Smooth muscle cell (in vitro differentiated cells): ENCODE measurements around the gene SLC25A11. TPM values are rescaled to one million over a fixed set of nuclear protein-coding genes. Genes with fewer than 3 reads are reported as not detected.

Experiments used
- DNase-seq: peaks from one replicate; lab custom pipeline; 2025; ENCODE audit not compliant: unreplicated experiment; lab: John Stamatoyannopoulos, UW
- H2AFZ ChIP-seq: fragments of 200-600 bp; sonication (generic); 2 replicates; pipeline ENCODE4 v1.6.0; 2016; ENCODE audit warnings: antibody characterized with exemption, low read depth, mild to moderate bottlenecking
- H3F3A ChIP-seq: fragments of 200-600 bp; sonication (generic); 2 replicates; pipeline ENCODE4 v1.6.0; 2017; ENCODE audit warnings: antibody characterized with exemption, low read depth
- H3K27ac ChIP-seq: fragments of 200-600 bp; sonication (generic); 2 replicates; pipeline ENCODE4 v1.5.1; 2016; ENCODE audit warnings: low read depth, mild to moderate bottlenecking
- H3K27me3 ChIP-seq: fragments of 200-600 bp; sonication (generic); 2 replicates; pipeline ENCODE4 v1.6.1; 2016; ENCODE audit warnings: low read depth, mild to moderate bottlenecking
- H3K36me3 ChIP-seq: fragments of 200-600 bp; sonication (generic); 2 replicates; pipeline ENCODE4 v1.5.1; 2016; ENCODE audit warnings: low read depth
- H3K4me1 ChIP-seq: fragments of 200-600 bp; sonication (generic); 2 replicates; pipeline ENCODE4 v1.5.1; 2016; ENCODE audit warnings: low read depth
- H3K4me2 ChIP-seq: fragments of 200-600 bp; sonication (generic); 2 replicates; pipeline ENCODE4 v1.6.0; 2016; ENCODE audit warnings: mild to moderate bottlenecking
- H3K4me3 ChIP-seq: fragments of 200-600 bp; sonication (generic); 2 replicates; pipeline ENCODE4 v1.5.1; 2016; ENCODE audit warnings: mild to moderate bottlenecking
- H3K79me2 ChIP-seq: fragments of 200-600 bp; sonication (generic); 2 replicates; pipeline ENCODE4 v1.6.0; 2016; ENCODE audit warnings: low read depth, mild to moderate bottlenecking
- H3K9ac ChIP-seq: fragments of 200-600 bp; sonication (generic); 2 replicates; pipeline ENCODE4 v1.6.0; 2016; ENCODE audit warnings: low read depth
- H3K9me3 ChIP-seq: fragments of 200-600 bp; sonication (generic); replicated peaks from 2 replicates; pipeline ENCODE4 v1.5.1; 2016; ENCODE audit warnings: low read depth
- H4K20me1 ChIP-seq: fragments of 200-600 bp; sonication (generic); 2 replicates; pipeline ENCODE4 v1.6.0; 2016; ENCODE audit warnings: low read depth
- CTCF ChIP-seq: fragments of 200-600 bp; sonication (generic); IDR thresholded peaks from 2 replicates; pipeline ENCODE4 v1.5.1; 2017; ENCODE audit warnings: borderline replicate concordance, mild to moderate bottlenecking, antibody characterized with exemption; ENCODE audit not compliant: insufficient read depth, poor library complexity, severe bottlenecking
- WGBS: methylation state at CpG from one replicate; pipeline ENCODE4 v1.1.7; 2016; ENCODE audit warnings: low lambda C conversion rate; 5-methylcytosine and 5-hydroxymethylcytosine counted together
- polyA plus RNA-seq: library from polyadenylated mRNA; unstranded; fragments of >200 nt; fragmentation: Nextera tagmentation; extraction: Ambion mirVana; gene quantifications from 2 replicates; pipeline ENCODE4 v1.2.1, GENCODE V29; 2016
- total RNA-seq: library from RNA; depleted of rRNA; stranded (reverse); fragments of >200 nt; gene quantifications from 2 replicates; pipeline ENCODE4 v1.2.3, GENCODE V29; 2014

Gene SLC25A11
- total and polyA plus RNA-seq, 2 experiments from 2014 or later = 29.9 to 67.5 TPM

GRCh38 chr17:4893721-4894560 is 45.9 kb downstream of the SLC25A11 start:
- H3K4me1 ChIP-seq = no peaks in the 10 kb centered on the region
- no peaks in the 10 kb centered on the region for H3K27me3 ChIP-seq
- DNase-seq = no peak
- no peak for TF ChIP-seq CTCF
- no peak overlapping the region for H3K4me3 ChIP-seq
- no peaks in the 10 kb centered on the region for H3K36me3 ChIP-seq
- no peaks in the 10 kb centered on the region for H3K9me3 ChIP-seq
- WGBS = 93% methylated on average over 29 of the region's 31 CpGs
- no peaks in the 10 kb centered on the region for H3K79me2 ChIP-seq
- no peaks in the 10 kb centered on the region for H4K20me1 ChIP-seq
- H3K4me2 ChIP-seq = no peak overlapping the region
- H3F3A ChIP-seq = no peaks in the 10 kb centered on the region
- H3K27ac ChIP-seq = no peak overlapping the region
- H2AFZ ChIP-seq = no peak overlapping the region
- H3K9ac ChIP-seq = no peak overlapping the region

- no peak for DNase-seq
- Histone ChIP-seq H4K20me1 (no peaks in the 10 kb centered on the region), H3K79me2 (no peaks in the 10 kb centered on the region), H3K4me1 (no peaks in the 10 kb centered on the region), H3K4me2 (no peak overlapping the region), H3K4me3 (no peak overlapping the region), H2AFZ (no peak overlapping the region), H3F3A (no peaks in the 10 kb centered on the region), H3K27ac (no peak overlapping the region), H3K27me3 (no peaks in the 10 kb centered on the region), H3K36me3 (no peaks in the 10 kb centered on the region), H3K9me3 (no peaks in the 10 kb centered on the region), H3K9ac (no peak overlapping the region)
- no peak for TF ChIP-seq CTCF
- WGBS = 97% methylated on average over 18 of the region's 18 CpGs
These were observed 46.6 kb downstream of the SLC25A11 start for GRCh38 chr17:4893272-4893671.

- DNase-seq = no peak
- no peaks in the 10 kb centered on the region for H3K79me2 ChIP-seq
- H3K9me3 ChIP-seq = no peaks in the 10 kb centered on the region
- H3K4me1 ChIP-seq = no peaks in the 10 kb centered on the region
- no peak overlapping the region for H3K9ac ChIP-seq
- no peaks in the 10 kb centered on the region for H4K20me1 ChIP-seq
- H3K36me3 ChIP-seq = no peaks in the 10 kb centered on the region
- no peak overlapping the region for H3K4me2 ChIP-seq
- no peak overlapping the region for H3K27ac ChIP-seq
- no peaks in the 10 kb centered on the region for H3F3A ChIP-seq
- TF ChIP-seq CTCF = no peak
- no peaks in the 10 kb centered on the region for H3K27me3 ChIP-seq
- H3K4me3 ChIP-seq = no peak overlapping the region
- WGBS = 91% methylated on average over 23 of the region's 23 CpGs
- no peak overlapping the region for H2AFZ ChIP-seq
These were observed 47.2 kb downstream of the SLC25A11 start for GRCh38 chr17:4892499-4893221.
